Bronchial epithelial cell (primary cell): ENCODE results near the gene PDGFA. TPM values are rescaled to one million over a fixed set of nuclear protein-coding genes. Genes with fewer than 3 reads are reported as not detected.

ENCODE experiments used
- DNase-seq: peaks from one replicate; pipeline ENCODE4 v3.0.0-alpha.2; 2010; ENCODE audit warnings: low read depth
- FAIRE-seq: peaks from 2 replicates; lab custom pipeline; 2011; peaks lifted over from hg19 to GRCh38; lab: Jason Lieb, UNC
- H3K27me3 ChIP-seq: 2 replicates; pipeline ENCODE4 v1.5.1; 2011; ENCODE audit warnings: low read length; ENCODE audit not compliant: control insufficient read depth, insufficient read depth
- H3K36me3 ChIP-seq: 2 replicates; pipeline ENCODE4 v1.5.1; 2011; ENCODE audit warnings: low read length; ENCODE audit not compliant: control insufficient read depth, insufficient read depth
- H3K4me3 ChIP-seq: 2 replicates; pipeline ENCODE4 v1.5.1; 2011; ENCODE audit warnings: mild to moderate bottlenecking, low read depth, low read length, control low read depth
- total RNA-seq: library from RNA; depleted of rRNA; stranded (reverse); fragments of >200 nt; gene quantifications from 2 replicates; pipeline ENCODE4 v1.2.1, GENCODE V29; 2014
- TF ChIP-seq, protein P1 (sequence below): IDR thresholded peaks from 2 replicates; pipeline ENCODE4 v1.5.1; 2011; ENCODE audit warnings: mild to moderate bottlenecking, moderate library complexity, low read length, control low read depth, inconsistent platforms; ENCODE audit not compliant: insufficient read depth, severe bottlenecking

The PDGFA gene
- total RNA-seq, 1 donor from 2014 or later: 64.8 TPM

DNA sequence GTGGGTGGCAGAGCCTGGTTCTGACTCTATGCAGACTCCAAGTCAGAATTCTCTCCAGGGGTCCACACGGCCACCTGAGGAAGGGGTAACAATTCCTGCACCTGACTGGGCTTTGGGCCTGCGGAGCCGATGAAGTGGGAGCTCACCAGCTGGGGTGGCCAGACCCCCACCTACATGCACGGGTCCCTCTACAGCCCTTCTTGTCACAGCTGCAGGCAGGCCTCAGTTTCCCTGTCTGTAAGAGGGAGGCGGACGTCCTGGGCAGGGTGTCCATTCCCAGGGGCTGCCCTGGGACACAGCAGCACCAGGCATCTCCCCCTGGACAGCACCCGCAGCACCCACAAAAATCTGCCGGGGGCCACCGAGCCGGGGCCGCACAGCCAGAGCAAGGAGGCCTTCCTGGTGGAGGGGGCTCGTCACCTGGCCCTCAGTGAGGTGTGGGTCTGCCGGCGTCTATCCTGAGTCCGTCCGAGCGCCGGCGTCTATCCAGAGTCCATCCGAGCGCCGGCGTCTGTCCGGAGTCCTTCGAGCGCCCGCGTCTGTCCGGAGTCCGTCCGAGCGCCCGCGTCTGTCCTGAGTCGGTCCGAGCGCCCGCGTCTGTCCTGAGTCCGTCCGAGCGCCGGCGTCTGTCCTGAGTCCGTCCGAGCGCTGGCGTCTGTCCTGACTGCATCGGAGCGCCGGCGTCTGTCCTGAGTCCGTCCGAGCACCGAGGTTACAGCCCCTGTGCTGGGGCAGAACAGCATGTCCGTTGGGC lies 65.1 kb downstream of the PDGFA start:
- no peak for DNase-seq
- TF ChIP-seq, protein P1, sequence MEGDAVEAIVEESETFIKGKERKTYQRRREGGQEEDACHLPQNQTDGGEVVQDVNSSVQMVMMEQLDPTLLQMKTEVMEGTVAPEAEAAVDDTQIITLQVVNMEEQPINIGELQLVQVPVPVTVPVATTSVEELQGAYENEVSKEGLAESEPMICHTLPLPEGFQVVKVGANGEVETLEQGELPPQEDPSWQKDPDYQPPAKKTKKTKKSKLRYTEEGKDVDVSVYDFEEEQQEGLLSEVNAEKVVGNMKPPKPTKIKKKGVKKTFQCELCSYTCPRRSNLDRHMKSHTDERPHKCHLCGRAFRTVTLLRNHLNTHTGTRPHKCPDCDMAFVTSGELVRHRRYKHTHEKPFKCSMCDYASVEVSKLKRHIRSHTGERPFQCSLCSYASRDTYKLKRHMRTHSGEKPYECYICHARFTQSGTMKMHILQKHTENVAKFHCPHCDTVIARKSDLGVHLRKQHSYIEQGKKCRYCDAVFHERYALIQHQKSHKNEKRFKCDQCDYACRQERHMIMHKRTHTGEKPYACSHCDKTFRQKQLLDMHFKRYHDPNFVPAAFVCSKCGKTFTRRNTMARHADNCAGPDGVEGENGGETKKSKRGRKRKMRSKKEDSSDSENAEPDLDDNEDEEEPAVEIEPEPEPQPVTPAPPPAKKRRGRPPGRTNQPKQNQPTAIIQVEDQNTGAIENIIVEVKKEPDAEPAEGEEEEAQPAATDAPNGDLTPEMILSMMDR: no peak
- Histone ChIP-seq H3K36me3 (no peaks in the 10 kb centered on the region), H3K27me3 (peaks cover 11% of the 10 kb centered on the region), H3K4me3 (no peak overlapping the region)
- no peak for FAIRE-seq

DNA sequence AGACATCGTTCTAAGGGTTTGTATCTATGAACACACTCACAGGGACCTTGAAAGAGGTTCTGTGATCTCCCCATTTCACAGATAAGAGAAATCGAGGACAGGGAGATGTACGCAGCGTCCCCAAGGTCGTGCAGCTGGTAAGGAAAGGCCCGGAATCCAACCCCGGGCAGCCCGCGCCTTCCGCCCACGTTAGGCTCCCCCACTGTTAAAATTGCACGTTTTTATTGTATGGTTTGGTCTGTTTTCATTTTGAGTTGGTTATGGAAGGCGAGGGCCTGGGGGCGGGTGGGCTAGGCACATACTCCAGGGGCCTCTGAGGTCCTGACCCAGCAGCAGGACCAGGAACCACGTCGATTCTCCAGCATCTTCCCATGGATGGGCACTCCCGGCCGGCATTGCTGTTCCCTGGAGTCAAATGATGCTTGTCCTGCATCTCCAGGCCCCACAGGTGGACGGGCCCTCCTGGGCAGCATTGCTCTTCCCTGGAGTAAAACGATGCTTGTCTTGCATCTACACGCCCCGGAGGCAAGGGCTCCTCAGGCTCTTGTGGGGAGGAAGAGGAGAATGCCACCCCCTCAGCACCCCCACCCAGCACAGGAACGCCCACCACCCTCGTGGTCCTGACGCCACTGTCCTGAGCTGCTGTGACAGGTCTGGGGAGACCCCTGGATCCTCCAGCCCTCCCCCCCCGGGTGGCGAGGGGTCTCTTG lies 65.9 kb downstream of the PDGFA start:
- DNase-seq (no peak), FAIRE-seq (no peak)
- Histone ChIP-seq H3K27me3 (peaks cover 11% of the 10 kb centered on the region), H3K36me3 (no peaks in the 10 kb centered on the region), H3K4me3 (no peak overlapping the region)
- TF ChIP-seq, protein P1: no peak

DNA sequence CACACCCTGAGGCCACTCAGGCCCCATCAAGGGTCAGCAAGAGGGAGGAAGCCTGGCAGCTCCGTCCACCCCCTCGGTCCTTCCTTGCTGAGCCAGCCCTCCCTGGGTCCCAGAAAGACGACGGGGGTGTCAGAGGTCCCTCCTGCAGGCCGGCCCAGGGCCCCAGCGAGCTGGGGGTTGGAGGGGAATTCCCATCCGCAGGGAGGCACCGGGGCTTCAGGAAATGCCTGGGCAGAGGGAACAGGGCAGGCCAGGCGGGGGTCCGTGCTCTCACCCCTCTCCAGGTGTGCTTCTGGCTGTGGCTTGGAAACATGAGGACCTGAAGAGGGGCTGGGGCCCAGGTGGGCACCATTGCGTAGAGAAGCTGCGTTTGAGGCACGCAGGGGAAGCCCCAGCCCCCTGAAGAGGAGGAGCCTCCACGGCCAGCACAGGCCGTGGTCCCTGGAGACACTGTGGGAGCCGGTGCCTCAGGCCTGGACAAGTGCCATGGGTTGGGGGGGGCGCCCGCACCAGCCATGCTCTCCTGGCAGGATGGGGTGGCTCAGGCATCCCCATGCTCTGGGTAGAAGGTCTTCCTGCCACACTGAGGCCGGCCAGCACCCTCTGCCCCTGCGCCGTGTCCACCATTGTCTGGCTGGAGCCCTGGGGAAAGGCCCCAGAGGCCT lies 66.7 kb downstream of the PDGFA start:
- DNase-seq (no peak), FAIRE-seq (no peak)
- TF ChIP-seq, protein P1: no peak
- no peaks in the 10 kb centered on the region for H3K36me3 ChIP-seq
- H3K27me3 ChIP-seq: peaks cover 11% of the 10 kb centered on the region
- no peak overlapping the region for H3K4me3 ChIP-seq

DNA sequence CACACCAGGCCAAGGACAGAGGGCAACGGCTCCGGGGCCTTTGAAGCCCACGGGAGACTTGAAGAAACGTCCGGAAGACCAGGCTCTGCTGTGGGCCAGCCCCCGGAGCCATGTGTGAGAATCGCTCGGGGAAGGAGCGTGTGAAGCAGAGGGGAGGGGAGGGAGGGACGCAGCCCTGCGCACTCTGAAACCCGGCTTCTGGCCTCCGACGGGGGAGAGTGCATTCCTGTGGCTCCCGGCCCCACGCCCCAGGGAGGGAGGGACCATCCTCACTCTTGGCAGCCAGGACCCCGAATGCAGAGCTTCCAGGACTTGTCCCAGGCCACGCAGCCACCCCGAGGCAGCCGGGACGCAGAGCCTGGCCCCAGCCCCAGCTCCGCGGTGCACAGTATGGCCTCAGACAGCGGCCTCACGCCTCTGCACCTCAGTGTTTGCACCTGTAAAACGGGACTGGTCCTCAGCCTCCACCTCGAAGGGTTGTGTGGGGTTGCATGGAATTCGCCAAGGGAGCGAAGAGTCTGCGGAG lies 67.4 kb downstream of the PDGFA start:
- H3K36me3 ChIP-seq: no peaks in the 10 kb centered on the region
- FAIRE-seq (no peak), DNase-seq (no peak)
- no peak overlapping the region for H3K4me3 ChIP-seq
- TF ChIP-seq, protein P1: no peak
- H3K27me3 ChIP-seq: peaks cover 11% of the 10 kb centered on the region

DNA sequence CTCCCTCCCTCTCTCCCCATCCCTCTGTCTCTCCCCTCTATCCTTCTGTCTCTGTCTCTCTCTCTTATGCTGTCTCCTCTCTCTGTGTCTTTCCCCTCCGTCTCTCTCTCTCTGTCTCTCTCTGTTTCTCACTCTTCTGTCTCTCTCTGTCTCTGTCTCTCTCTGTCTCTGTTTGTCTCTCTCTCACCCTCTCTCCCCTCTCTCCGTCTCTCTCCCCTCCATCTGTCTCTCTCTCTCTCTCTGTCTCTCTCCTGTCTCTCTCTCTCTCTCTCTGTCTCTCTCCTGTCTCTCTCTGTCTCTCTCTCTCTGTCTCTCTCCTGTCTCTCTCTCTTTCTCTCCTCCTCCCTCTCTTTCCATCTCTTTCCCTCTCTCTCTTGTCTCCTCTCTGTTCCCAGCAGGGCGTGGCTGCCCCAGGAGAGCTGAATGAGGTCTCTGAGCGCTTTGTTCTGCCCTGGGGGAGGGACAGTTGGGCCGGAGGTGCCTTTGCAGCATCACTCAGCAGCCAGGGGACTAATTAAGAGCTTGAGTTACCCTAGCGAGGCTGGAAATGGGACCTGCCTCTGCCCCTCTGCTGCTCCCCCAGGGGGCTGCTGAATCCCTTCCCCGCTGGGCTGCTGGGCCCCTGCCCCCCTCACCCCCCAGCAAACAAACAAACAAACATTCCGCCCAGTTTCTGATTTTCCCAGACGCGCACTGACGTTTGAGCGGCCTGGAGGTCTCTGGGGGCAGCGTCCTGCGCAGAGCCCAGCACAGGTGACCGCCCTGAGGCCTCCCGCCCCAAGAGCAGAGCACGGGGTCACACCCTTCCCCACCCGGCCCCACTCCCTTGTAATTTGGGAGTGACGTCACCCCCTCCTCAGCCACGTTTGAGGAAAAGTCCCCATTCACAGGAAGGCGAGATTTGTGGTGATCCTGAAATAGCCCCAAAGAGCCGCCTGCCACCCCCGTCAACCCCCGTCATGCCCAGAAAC lies 68.1 kb downstream of the PDGFA start:
- FAIRE-seq: no peak
- no peak for DNase-seq
- no peak overlapping the region for H3K4me3 ChIP-seq
- TF ChIP-seq, protein P1: no peak
- H3K27me3 ChIP-seq: peaks cover 11% of the 10 kb centered on the region
- H3K36me3 ChIP-seq: no peaks in the 10 kb centered on the region
